HCT116 (cell line): Measurements from ENCODE around the gene FAM118A. TPM values are rescaled to one million over a fixed set of nuclear protein-coding genes. Genes with fewer than 3 reads are reported as not detected.

ENCODE experiments used
- ATAC-seq: fragments of 200-7000 bp; cut with Tn5 transposase; 2 replicates; pipeline ENCODE4 v1.9.1; 2020; ENCODE audit warnings: mild to moderate bottlenecking, moderate library complexity
- BruUV-seq: library from RNA; stranded (reverse); fragments of 400-500 nt; replicated peaks from 2 replicates; lab custom pipeline; 2021; lab: Mats Ljungman, UMichigan
- CTCF ChIA-PET: fragments of 300-600 bp; sonication (Branson Sonifier 250); formaldehyde crosslinking; loops from one replicate; lab custom pipeline; 2021; ENCODE audit warnings: antibody characterized with exemption; lab: Charles Lee
- POLR2A ChIA-PET: fragments of 300-600, 350-600 bp; sonication (Branson Sonifier 250); formaldehyde crosslinking; loops from one replicate; lab custom pipeline; 2021; ENCODE audit warnings: antibody characterized with exemption; lab: Charles Lee
- RAD21 ChIA-PET, 2 experiments: fragments of 300-600 bp; sonication (Branson Sonifier 250); formaldehyde crosslinking; loops; one replicate each; lab custom pipeline; 2023; ENCODE audit warnings: low total read pairs in 2 of 2; ENCODE audit not compliant: uncharacterized antibody in 2 of 2, unreplicated experiment in 2 of 2, low non-redundant PET in 1 of 2; lab: Charles Lee
- DNase-seq: peaks from one replicate; pipeline ENCODE4 v3.0.0-alpha.2; 2010; ENCODE audit warnings: low read depth, low spot score
- H2AFZ ChIP-seq: fragments of 200-600 bp; shearing (Covaris generic), sonication (generic); 2 replicates; pipeline ENCODE4 v1.6.1; 2017; ENCODE audit warnings: low read depth, mixed run types, mixed read lengths, antibody characterized with exemption, low read length; ENCODE audit not compliant: poor library complexity, severe bottlenecking
- H3K27ac ChIP-seq: 2 replicates; pipeline ENCODE4 v1.5.1; 2012; ENCODE audit warnings: low read depth, low read length
- H3K27me3 ChIP-seq: fragments of 200-600 bp; sonication (generic); 2 replicates; pipeline ENCODE4 v1.6.1; 2016; ENCODE audit warnings: mixed run types, low read length, mixed read lengths; ENCODE audit not compliant: insufficient read depth
- H3K36me3 ChIP-seq, 2 experiments: fragments of 200-500 bp in 1 of 2; fragments of 200-600 bp in 1 of 2; sonication (Bioruptor generic) in 1 of 2; sonication (generic) in 1 of 2; 2 replicates each; pipeline versions ENCODE4 v1.5.1 to v1.6.1; 2014 to 2016; ENCODE audit warnings: low read length in 2 of 2, inconsistent platforms in 1 of 2, mixed read lengths in 1 of 2, mixed run types in 1 of 2; ENCODE audit not compliant: insufficient read depth in 2 of 2, control insufficient read depth in 1 of 2
- H3K4me1 ChIP-seq, 2 experiments: fragments of 200-600 bp in 1 of 2; sonication (generic) in 1 of 2; 2 replicates each; pipeline versions ENCODE4 v1.5.1 to v1.6.1; 2012 to 2017; ENCODE audit warnings: low read length in 2 of 2, inconsistent platforms in 1 of 2, mild to moderate bottlenecking in 1 of 2, mixed read lengths in 1 of 2, mixed run types in 1 of 2, moderate library complexity in 1 of 2; ENCODE audit not compliant: insufficient read depth in 2 of 2, control insufficient read depth in 1 of 2
- H3K4me2 ChIP-seq: fragments of 200-600 bp; sonication (generic); 2 replicates; pipeline ENCODE4 v1.6.1; 2017; ENCODE audit warnings: mixed run types, low read length, mixed read lengths
- H3K4me3 ChIP-seq, 2 experiments: fragments of 200-600 bp in 1 of 2; sonication (generic) in 1 of 2; replicated peaks in 1 of 2; 2 replicates each; pipeline ENCODE4 v1.5.1; 2011 to 2016; ENCODE audit warnings: low read length in 2 of 2, control low read depth in 1 of 2, low read depth in 1 of 2, mild to moderate bottlenecking in 1 of 2, mixed read lengths in 1 of 2, mixed run types in 1 of 2
- H3K79me2 ChIP-seq: fragments of 200-600 bp; sonication (generic); 2 replicates; pipeline ENCODE4 v1.6.1; 2017; ENCODE audit warnings: mild to moderate bottlenecking, mixed run types, low read length, moderate library complexity, mixed read lengths; ENCODE audit not compliant: insufficient read depth
- H3K9ac ChIP-seq: fragments of 200-600 bp; sonication (generic); 2 replicates; pipeline ENCODE4 v1.6.1; 2016; ENCODE audit warnings: low read length, mixed read lengths
- H3K9me2 ChIP-seq: fragments of 200-600 bp; sonication (generic), shearing (Covaris generic); 2 replicates; pipeline ENCODE4 v1.6.1; 2017; ENCODE audit warnings: mixed run types, mild to moderate bottlenecking, moderate library complexity; ENCODE audit not compliant: insufficient read depth
- H3K9me3 ChIP-seq, 2 experiments: fragments of 200-500 bp in 1 of 2; fragments of 200-600 bp in 1 of 2; sonication (Bioruptor generic) in 1 of 2; sonication (generic) in 1 of 2; 2 replicates each; pipeline ENCODE4 v1.6.1; 2014 to 2017; ENCODE audit warnings: low read length in 2 of 2, mixed read lengths in 2 of 2, inconsistent platforms in 1 of 2, low read depth in 1 of 2, mild to moderate bottlenecking in 1 of 2, mixed run types in 1 of 2, moderate library complexity in 1 of 2; ENCODE audit not compliant: control insufficient read depth in 1 of 2, insufficient read depth in 1 of 2
- H4K20me1 ChIP-seq: fragments of 200-600 bp; sonication (generic), shearing (Covaris generic); 2 replicates; pipeline ENCODE4 v1.6.1; 2017; ENCODE audit warnings: mixed run types, mild to moderate bottlenecking, moderate library complexity; ENCODE audit not compliant: insufficient read depth
- ATF3 ChIP-seq: IDR thresholded peaks from 2 replicates; pipeline ENCODE4 v1.6.1; 2012
- CBX3 ChIP-seq: IDR thresholded peaks from 2 replicates; pipeline ENCODE4 v1.6.1; 2012; ENCODE audit warnings: low read depth
- CEBPB ChIP-seq: IDR thresholded peaks from 2 replicates; pipeline ENCODE4 v1.6.1; 2012; ENCODE audit warnings: low read depth
- ELF1 ChIP-seq: IDR thresholded peaks from 2 replicates; pipeline ENCODE4 v1.6.1; 2012; ENCODE audit warnings: low read depth, borderline replicate concordance
- EZH2 ChIP-seq: fragments of 200-600 bp; sonication (generic); IDR thresholded peaks from 2 replicates; pipeline ENCODE4 v1.6.1; 2017; ENCODE audit warnings: antibody characterized with exemption, mixed run types
- FOSL1 ChIP-seq: IDR thresholded peaks from 2 replicates; pipeline ENCODE4 v1.6.1; 2012; ENCODE audit warnings: low read depth
- JUND ChIP-seq: IDR thresholded peaks from 2 replicates; pipeline ENCODE4 v1.6.1; 2012
- POLR2AphosphoS5 ChIP-seq: IDR thresholded peaks from 2 replicates; pipeline ENCODE4 v1.6.1; 2011; ENCODE audit warnings: mild to moderate bottlenecking, low read depth, low read length, moderate library complexity
- RAD21 ChIP-seq: IDR thresholded peaks from 2 replicates; pipeline ENCODE4 v1.6.1; 2012; ENCODE audit warnings: low read depth, mild to moderate bottlenecking
- SP1 ChIP-seq: IDR thresholded peaks from 2 replicates; pipeline ENCODE4 v1.6.1; 2012; ENCODE audit warnings: low read depth
- ZFX ChIP-seq: fragments of 450-650 bp; IDR thresholded peaks from 2 replicates; pipeline ENCODE4 v1.6.1; 2017
- ZNF274 ChIP-seq: fragments of 200-500 bp; sonication (Bioruptor generic); IDR thresholded peaks from 2 replicates; pipeline ENCODE4 v1.6.1; 2014; ENCODE audit warnings: mild to moderate bottlenecking, low read depth, low read length, inconsistent platforms
- intact Hi-C: fragments of 100-400 bp; cut with micrococcal nuclease; formaldehyde crosslinking; loops from 2 replicates; pipeline ENCODE4 v1.10.0; 2022
- total RNA-seq: library from RNA; stranded (reverse); gene quantifications from one replicate; pipeline ENCODE4 v1.2.1, GENCODE V29; 2021; ENCODE audit not compliant: unreplicated experiment
- TF ChIP-seq, protein P1 (sequence below): IDR thresholded peaks from 2 replicates; pipeline ENCODE4 v1.6.1; 2012; ENCODE audit warnings: low read depth
- TF ChIP-seq, protein P2 (sequence below), 3 experiments: fragments of 200-600 bp in 1 of 3; sonication (generic) in 1 of 3; IDR thresholded peaks in 2 of 3; conservative IDR thresholded peaks in 1 of 3; 2 replicates each; pipeline ENCODE4 v1.5.1; 2012 to 2017; ENCODE audit warnings: low read depth in 2 of 3, low read length in 2 of 3, antibody characterized with exemption in 1 of 3, borderline replicate concordance in 1 of 3, control low read depth in 1 of 3, mild to moderate bottlenecking in 1 of 3, mixed read lengths in 1 of 3, mixed run types in 1 of 3, moderate library complexity in 1 of 3; ENCODE audit not compliant: insufficient read depth in 1 of 3
- TF ChIP-seq, protein P3 (sequence below): IDR thresholded peaks from 2 replicates; pipeline ENCODE4 v1.6.1; 2012

The FAM118A gene
- total RNA-seq, 1 experiment from 2014 or later: 43.2 TPM

DNA sequence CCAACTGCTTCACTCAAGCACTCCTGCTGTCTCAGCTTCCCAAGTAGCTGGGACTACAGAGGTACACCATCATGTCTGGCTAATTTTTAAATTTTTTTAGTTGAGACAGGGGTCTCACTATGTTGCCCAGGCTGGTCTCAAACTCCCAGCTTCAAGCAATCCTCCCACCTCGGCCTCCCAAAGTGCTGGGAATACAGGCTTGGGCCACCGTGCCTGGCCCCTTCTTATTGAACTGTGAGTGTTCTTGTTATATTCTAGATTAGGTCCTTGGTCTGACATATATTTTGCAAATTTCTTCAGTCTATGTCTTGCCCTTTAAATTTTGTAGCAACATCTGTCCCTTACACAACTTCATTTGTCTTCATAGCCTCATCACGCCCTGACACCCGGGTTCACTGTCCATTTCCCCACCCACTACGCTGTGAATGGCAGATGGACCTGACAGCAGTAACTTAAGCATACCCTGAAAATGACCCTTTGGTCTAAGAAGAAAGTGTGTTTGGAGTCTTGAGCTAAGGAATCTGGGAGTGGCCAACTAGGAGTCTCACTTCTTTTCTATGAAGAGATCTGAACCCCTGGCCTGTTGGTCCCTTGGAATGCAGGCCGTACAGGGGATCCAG is 4.2 kb upstream of the FAM118A start:
- Histone ChIP-seq H3K4me3 (no peak overlapping the region), H3K9ac (no peak overlapping the region), H3K36me3 (no peaks in the 10 kb centered on the region), H3K27me3 (no peaks in the 10 kb centered on the region), H3K9me2 (no peaks in the 10 kb centered on the region), H3K79me2 (peaks cover 7% of the 10 kb centered on the region), H3K27ac (no peak overlapping the region), H4K20me1 (no peaks in the 10 kb centered on the region), H3K4me1 (peaks cover 22 to 34% of the 10 kb centered on the region in 2 experiments), H3K9me3 (no peaks in the 10 kb centered on the region), H2AFZ (no peak overlapping the region), H3K4me2 (no peak overlapping the region)
- ChIA-PET CTCF (no interaction called here), RAD21 (no interaction called here), POLR2A (no interaction called here)
- DNase-seq (no peak), ATAC-seq (no peak)
- no TSS peak for BruUV-seq
- intact Hi-C loops: no loop called here
- TF ChIP-seq, protein P1, sequence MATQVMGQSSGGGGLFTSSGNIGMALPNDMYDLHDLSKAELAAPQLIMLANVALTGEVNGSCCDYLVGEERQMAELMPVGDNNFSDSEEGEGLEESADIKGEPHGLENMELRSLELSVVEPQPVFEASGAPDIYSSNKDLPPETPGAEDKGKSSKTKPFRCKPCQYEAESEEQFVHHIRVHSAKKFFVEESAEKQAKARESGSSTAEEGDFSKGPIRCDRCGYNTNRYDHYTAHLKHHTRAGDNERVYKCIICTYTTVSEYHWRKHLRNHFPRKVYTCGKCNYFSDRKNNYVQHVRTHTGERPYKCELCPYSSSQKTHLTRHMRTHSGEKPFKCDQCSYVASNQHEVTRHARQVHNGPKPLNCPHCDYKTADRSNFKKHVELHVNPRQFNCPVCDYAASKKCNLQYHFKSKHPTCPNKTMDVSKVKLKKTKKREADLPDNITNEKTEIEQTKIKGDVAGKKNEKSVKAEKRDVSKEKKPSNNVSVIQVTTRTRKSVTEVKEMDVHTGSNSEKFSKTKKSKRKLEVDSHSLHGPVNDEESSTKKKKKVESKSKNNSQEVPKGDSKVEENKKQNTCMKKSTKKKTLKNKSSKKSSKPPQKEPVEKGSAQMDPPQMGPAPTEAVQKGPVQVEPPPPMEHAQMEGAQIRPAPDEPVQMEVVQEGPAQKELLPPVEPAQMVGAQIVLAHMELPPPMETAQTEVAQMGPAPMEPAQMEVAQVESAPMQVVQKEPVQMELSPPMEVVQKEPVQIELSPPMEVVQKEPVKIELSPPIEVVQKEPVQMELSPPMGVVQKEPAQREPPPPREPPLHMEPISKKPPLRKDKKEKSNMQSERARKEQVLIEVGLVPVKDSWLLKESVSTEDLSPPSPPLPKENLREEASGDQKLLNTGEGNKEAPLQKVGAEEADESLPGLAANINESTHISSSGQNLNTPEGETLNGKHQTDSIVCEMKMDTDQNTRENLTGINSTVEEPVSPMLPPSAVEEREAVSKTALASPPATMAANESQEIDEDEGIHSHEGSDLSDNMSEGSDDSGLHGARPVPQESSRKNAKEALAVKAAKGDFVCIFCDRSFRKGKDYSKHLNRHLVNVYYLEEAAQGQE: no peak
- TF ChIP-seq, protein P2, sequence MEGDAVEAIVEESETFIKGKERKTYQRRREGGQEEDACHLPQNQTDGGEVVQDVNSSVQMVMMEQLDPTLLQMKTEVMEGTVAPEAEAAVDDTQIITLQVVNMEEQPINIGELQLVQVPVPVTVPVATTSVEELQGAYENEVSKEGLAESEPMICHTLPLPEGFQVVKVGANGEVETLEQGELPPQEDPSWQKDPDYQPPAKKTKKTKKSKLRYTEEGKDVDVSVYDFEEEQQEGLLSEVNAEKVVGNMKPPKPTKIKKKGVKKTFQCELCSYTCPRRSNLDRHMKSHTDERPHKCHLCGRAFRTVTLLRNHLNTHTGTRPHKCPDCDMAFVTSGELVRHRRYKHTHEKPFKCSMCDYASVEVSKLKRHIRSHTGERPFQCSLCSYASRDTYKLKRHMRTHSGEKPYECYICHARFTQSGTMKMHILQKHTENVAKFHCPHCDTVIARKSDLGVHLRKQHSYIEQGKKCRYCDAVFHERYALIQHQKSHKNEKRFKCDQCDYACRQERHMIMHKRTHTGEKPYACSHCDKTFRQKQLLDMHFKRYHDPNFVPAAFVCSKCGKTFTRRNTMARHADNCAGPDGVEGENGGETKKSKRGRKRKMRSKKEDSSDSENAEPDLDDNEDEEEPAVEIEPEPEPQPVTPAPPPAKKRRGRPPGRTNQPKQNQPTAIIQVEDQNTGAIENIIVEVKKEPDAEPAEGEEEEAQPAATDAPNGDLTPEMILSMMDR (IDR thresholded peaks at IDR 0.05 in 2 of 3, conservative IDR thresholded peaks at IDR 0.05 in 1 of 3; ENCODE audit: borderline replicate concordance in 1 of 3, insufficient read depth in 1 of 3, low read depth in 2 of 3, low read length in 2 of 3): no peak
- TF ChIP-seq FOSL1 (no peak), ZFX (no peak), EZH2 (no peak), ZNF274 (no peak), CBX3 (no peak), SP1 (no peak), JUND (no peak), ELF1 (no peak), CEBPB (no peak), RAD21 (no peak), POLR2AphosphoS5 (no peak), ATF3 (no peak)
- TF ChIP-seq, protein P3, sequence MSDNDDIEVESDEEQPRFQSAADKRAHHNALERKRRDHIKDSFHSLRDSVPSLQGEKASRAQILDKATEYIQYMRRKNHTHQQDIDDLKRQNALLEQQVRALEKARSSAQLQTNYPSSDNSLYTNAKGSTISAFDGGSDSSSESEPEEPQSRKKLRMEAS: no peak
